NCI-H510A (cell line): Measurements from ENCODE around the gene SPACA1.

Experiments
- DNase-seq: peaks from one replicate; lab custom pipeline; 2025; lab: John Stamatoyannopoulos, UW

The SPACA1 gene

GRCh38 chr6:88105741-88106340 lies 58.2 kb downstream of the SPACA1 start:
- DNase-seq: no peak

- no peak for DNase-seq
These were observed 59.6 kb downstream of the SPACA1 start for GRCh38 chr6:88107241-88107640.

- no peak for DNase-seq
These were observed 64.3 kb downstream of the SPACA1 start for GRCh38 chr6:88111991-88112390.

- DNase-seq: no peak
These were observed 67.2 kb downstream of the SPACA1 start for GRCh38 chr6:88114838-88115237.

GRCh38 chr6:88115307-88115706 lies 67.7 kb downstream of the SPACA1 start:
- no peak for DNase-seq

GRCh38 chr6:88116276-88116675 lies 68.6 kb downstream of the SPACA1 start:
- no peak for DNase-seq
